ENCODE data around the gene ZMIZ1. TPM values are rescaled to one million over a fixed set of nuclear protein-coding genes. Genes with fewer than 3 reads are reported as not detected.

ZMIZ1 gene
- total and polyA plus RNA-seq, 12 donors: 6.6 to 113 (median 55.1) TPM

DNA sequence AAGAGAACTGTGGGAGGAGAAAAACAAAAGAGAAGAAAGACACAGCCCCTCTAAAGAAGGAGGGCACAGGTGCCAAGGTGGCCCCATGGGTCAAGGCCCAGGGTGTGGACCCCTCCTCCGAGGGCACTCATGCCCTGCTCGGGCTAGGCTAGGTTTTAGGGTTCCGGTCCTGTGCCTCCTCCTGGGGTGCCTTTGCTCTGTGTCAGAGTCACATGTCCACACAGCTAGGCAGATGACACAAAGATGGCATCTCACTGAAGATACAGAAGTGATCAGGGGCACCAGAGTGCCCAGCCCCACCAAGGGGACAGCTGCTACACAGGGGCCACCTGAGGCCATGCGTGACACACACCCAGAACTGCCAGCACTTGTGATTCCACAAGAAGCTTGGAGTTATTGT is 162.1 kb downstream of the ZMIZ1 start:
- peaks cover 0 to 4% of the 10 kb centered on the region in 2 donors for H3K4me1 ChIP-seq (replicated peaks in 1 of 2)

DNA sequence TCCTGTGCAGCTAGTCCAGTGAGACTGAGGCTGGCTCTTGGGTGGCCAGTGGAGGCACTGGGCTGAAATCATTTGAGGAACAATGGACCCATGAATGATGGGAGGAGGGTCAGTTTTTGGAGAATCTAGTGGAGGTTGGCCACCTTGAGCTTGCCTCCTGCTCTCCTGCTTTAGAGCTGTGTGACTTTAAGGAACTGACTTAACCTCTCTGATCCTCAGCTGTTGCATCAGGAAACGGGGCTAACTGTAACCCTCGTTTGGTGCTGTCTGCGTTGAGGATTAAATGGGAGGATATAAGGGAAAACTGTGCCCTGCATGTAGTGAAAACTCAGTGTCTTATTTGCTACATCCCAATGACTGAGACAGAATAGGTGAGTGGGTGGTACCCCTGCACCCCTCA is 163.1 kb downstream of the ZMIZ1 start:
- H3K4me1 ChIP-seq (replicated peaks in 1 of 2): peaks cover 0 to 13% of the 10 kb centered on the region in 2 donors
- H3K27ac ChIP-seq: no peak overlapping the region

More for the DNA sequence above, 162.1 kb downstream of the ZMIZ1 start:
- Histone ChIP-seq H3K27ac (peak overlapping the region in 1 of 5 donors; percentile 28), H3K9me3 (replicated peaks in 1 of 3) (no peaks in the 10 kb centered on the region), H3K27me3 (no peaks in the 10 kb centered on the region), H3K4me3 (no peak overlapping the region), H3K36me3 (replicated peaks in 1 of 2) (peaks cover 0 to 20% of the 10 kb centered on the region in 2 donors)
- intact Hi-C loops (cut with DNase I): no loop called here
- TF ChIP-seq CTCF (IDR thresholded peaks at IDR 0.05) (no peak), POLR2A (IDR thresholded peaks at IDR 0.05) (no peak)
- 92 to 94% (median 93%) methylated on average over 4 of the region's 4 CpGs for WGBS, 4 donors
- no peak for DNase-seq

DNA sequence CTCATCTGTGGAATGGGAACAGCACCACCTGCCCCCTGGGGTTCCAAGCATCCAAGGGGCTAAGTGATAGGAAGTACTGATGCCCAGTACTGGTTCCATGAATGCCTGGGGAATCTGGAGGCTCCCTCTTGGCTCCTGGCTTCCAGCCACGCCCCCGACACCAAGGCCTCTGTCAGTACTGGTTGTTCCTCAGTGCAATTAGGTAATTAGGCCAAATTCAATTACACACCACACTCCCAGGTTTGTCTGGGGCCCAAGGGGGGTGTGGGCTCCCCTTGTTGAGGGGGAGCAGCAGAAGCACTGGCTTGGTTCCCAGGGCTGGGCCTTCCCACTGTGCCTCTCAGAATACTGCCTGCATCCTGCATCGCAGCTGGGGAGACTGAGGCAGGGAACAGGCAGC is 164.1 kb downstream of the ZMIZ1 start:
- WGBS, 4 donors: 72 to 85% (median 80%) methylated on average over 1 to 3 of the region's 3 CpGs
- H3K4me3 ChIP-seq: no peak overlapping the region
- intact Hi-C loops (cut with DNase I): no loop called here
- peaks cover 0 to 15% of the 10 kb centered on the region in 2 donors for H3K36me3 ChIP-seq (replicated peaks in 1 of 2)
- H3K4me1 ChIP-seq (replicated peaks in 1 of 2): peaks cover 4 to 22% of the 10 kb centered on the region in 2 donors
- no peaks in the 10 kb centered on the region for H3K27me3 ChIP-seq
- H3K9me3 ChIP-seq (replicated peaks in 1 of 3): no peaks in the 10 kb centered on the region
- peak in 1 of 7 donors; percentile 85 for DNase-seq
- no peak for TF ChIP-seq CTCF (IDR thresholded peaks at IDR 0.05)
- no peak for TF ChIP-seq POLR2A (IDR thresholded peaks at IDR 0.05)
- peak overlapping the region in 1 of 5 donors; percentile 20 for H3K27ac ChIP-seq

More for the DNA sequence above, 163.1 kb downstream of the ZMIZ1 start:
- peaks cover 0 to 20% of the 10 kb centered on the region in 2 donors for H3K36me3 ChIP-seq (replicated peaks in 1 of 2)
- H3K9me3 ChIP-seq (replicated peaks in 1 of 3): no peaks in the 10 kb centered on the region
- DNase-seq: no peak
- H3K27me3 ChIP-seq: no peaks in the 10 kb centered on the region
- no peak overlapping the region for H3K4me3 ChIP-seq
- intact Hi-C loops (cut with DNase I): no loop called here
- WGBS, 4 donors: 69 to 87% (median 84%) methylated on average over 3 of the region's 3 CpGs
- no peak for TF ChIP-seq CTCF (IDR thresholded peaks at IDR 0.05)
- TF ChIP-seq POLR2A (IDR thresholded peaks at IDR 0.05): no peak

- Histone ChIP-seq H3K36me3 (replicated peaks in 1 of 2) (peaks cover 0 to 7% of the 10 kb centered on the region in 2 donors), H3K9me3 (replicated peaks in 1 of 3) (no peaks in the 10 kb centered on the region), H3K27me3 (no peaks in the 10 kb centered on the region), H3K4me1 (replicated peaks in 1 of 2) (peaks cover 7 to 36% of the 10 kb centered on the region in 2 donors), H3K4me3 (no peak overlapping the region), H3K27ac (peak overlapping the region in 2 of 5 donors; percentile 17 to 20)
- no peak for DNase-seq
- TF ChIP-seq CTCF (IDR thresholded peaks at IDR 0.05): no peak
- no peak for TF ChIP-seq POLR2A (IDR thresholded peaks at IDR 0.05)
- 88 to 93% (median 91%) methylated on average over 6 to 8 of the region's 8 CpGs for WGBS, 4 donors
- intact Hi-C loops (cut with DNase I): no loop called here
These were observed 165.9 kb downstream of the ZMIZ1 start for GRCh38 chr10:79234391-79235315.

All from adrenal gland (tissue), 12 donors.